Measurements from ENCODE around the gene DHX34. TPM values are rescaled to one million over a fixed set of nuclear protein-coding genes. Genes with fewer than 3 reads are reported as not detected.
A peak's percentile ranks its signal among the peaks of the same experiment; 100 is the strongest.

Gene DHX34
- total and polyA plus RNA-seq, 4 experiments from 2014 or later = 1.7 to 27.3 (median 17.0) TPM

DNA sequence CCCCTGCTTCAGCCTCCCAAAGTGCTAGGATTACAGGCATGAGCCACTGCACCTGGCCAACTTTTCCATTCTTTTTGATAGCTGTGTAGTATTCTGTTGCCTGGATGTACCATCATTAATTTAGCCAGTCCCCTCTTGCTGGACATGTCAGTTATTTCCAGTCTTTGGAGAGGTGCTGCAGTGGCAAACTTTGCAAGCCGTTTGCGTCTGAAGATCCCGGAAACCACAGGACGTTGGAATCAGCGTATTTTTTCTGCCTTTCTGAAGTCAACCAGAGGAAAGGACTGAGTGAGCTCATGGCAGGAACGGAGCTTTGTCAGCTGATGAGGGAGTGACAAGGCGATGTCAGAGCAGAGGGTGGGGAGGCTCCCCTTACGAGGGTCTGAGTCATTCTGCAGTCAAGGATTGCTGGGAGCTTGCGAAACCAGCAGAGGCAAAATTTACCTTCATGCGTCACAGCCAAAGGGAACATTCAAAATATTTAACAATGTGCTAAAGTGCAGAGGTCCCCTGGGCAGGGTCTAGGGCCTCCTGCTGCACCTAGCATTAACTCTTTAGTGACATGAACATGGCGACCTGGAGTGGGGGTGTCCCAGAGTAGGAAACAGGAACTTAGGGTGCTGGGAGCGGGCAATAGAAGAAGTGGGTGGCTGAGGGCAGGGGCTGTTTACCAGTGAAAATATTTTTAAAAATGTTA, 33.8 kb upstream of the DHX34 start:
- H3K4me3 Mint-ChIP-seq = no peak overlapping the region
- ChIA-PET POLR2A (ENCODE audit: partially characterized antibody) (no interaction called here), CTCF (ENCODE audit: partially characterized antibody) (interaction anchor here (2.0 kb wide), 1 partner anchor 76 kb away, joined by 6 read pairs; no protein-coding TSS in a partner anchor)
- intact Hi-C loops (cut with micrococcal nuclease) = no loop called here
- H3K36me3 Mint-ChIP-seq = no peaks in the 10 kb centered on the region
- H3K4me1 Mint-ChIP-seq = peaks cover 0 to 2% (median 0%) of the 10 kb centered on the region in 4 donors
- H3K36me3 ChIP-seq (ENCODE audit: insufficient read depth, low read length) = no peaks in the 10 kb centered on the region
- no peaks in the 10 kb centered on the region for H3K4me1 ChIP-seq (ENCODE audit: insufficient read depth, low read length)
- no peak for DNase-seq
- no peak overlapping the region for H3K27ac ChIP-seq (ENCODE audit: low read depth, low read length)
- no peaks in the 10 kb centered on the region for H3K9me3 ChIP-seq (ENCODE audit: control insufficient read depth in 1 of 2, low read length in 2 of 2)
- H3K9me3 Mint-ChIP-seq = peaks cover 0 to 2% (median 0%) of the 10 kb centered on the region in 8 donors
- H3K27me3 Mint-ChIP-seq = peaks cover 5 to 11% of the 10 kb centered on the region in 2 donors
- no peak overlapping the region for H3K4me3 ChIP-seq (ENCODE audit: low read length in 2 of 2)
- no peaks in the 10 kb centered on the region for H3K27me3 ChIP-seq (ENCODE audit: insufficient read depth, low read length)
- H3K27ac Mint-ChIP-seq = no peak overlapping the region

DNA sequence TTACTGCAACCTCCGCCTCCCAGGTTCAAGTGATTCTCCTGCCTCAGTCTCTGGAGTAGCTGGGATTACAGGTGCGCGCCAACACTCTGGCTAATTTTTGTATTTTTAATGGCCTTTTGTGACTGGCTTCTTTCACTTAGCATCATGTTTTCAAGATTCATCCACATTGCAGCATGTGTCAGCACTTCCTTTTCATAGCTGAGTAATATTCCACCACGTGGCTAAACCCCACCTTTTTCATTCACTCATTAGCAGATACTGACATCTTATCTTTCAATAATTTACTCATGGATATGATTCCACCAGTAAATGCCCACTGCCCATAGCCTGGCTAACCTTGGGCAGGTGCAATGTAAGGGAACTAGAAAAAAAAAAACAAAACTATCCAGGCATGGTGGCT, 32.6 kb upstream of the DHX34 start:
- Histone ChIP-seq H3K27ac (ENCODE audit: low read depth, low read length) (no peak overlapping the region), H3K4me3 (ENCODE audit: low read length in 2 of 2) (no peak overlapping the region), H3K36me3 (ENCODE audit: insufficient read depth, low read length) (no peaks in the 10 kb centered on the region), H3K4me1 (ENCODE audit: insufficient read depth, low read length) (no peaks in the 10 kb centered on the region), H3K9me3 (ENCODE audit: control insufficient read depth in 1 of 2, low read length in 2 of 2) (no peaks in the 10 kb centered on the region), H3K27me3 (ENCODE audit: insufficient read depth, low read length) (no peaks in the 10 kb centered on the region)
- H3K27me3 Mint-ChIP-seq = peaks cover 10 to 18% of the 10 kb centered on the region in 2 donors
- H3K27ac Mint-ChIP-seq = no peak overlapping the region
- intact Hi-C loops (cut with micrococcal nuclease) = no loop called here
- POLR2A ChIA-PET (ENCODE audit: partially characterized antibody) = no interaction called here
- H3K4me3 Mint-ChIP-seq = no peak overlapping the region
- CTCF ChIA-PET (ENCODE audit: partially characterized antibody) = interaction anchor here (1.9 kb wide), 1 partner anchor 20 kb away, joined by 5 read pairs; no protein-coding TSS in a partner anchor
- DNase-seq = no peak
- peaks cover 0 to 2% (median 0%) of the 10 kb centered on the region in 8 donors for H3K9me3 Mint-ChIP-seq
- no peaks in the 10 kb centered on the region for H3K36me3 Mint-ChIP-seq
- H3K4me1 Mint-ChIP-seq = peaks cover 0 to 2% (median 0%) of the 10 kb centered on the region in 4 donors

DNA sequence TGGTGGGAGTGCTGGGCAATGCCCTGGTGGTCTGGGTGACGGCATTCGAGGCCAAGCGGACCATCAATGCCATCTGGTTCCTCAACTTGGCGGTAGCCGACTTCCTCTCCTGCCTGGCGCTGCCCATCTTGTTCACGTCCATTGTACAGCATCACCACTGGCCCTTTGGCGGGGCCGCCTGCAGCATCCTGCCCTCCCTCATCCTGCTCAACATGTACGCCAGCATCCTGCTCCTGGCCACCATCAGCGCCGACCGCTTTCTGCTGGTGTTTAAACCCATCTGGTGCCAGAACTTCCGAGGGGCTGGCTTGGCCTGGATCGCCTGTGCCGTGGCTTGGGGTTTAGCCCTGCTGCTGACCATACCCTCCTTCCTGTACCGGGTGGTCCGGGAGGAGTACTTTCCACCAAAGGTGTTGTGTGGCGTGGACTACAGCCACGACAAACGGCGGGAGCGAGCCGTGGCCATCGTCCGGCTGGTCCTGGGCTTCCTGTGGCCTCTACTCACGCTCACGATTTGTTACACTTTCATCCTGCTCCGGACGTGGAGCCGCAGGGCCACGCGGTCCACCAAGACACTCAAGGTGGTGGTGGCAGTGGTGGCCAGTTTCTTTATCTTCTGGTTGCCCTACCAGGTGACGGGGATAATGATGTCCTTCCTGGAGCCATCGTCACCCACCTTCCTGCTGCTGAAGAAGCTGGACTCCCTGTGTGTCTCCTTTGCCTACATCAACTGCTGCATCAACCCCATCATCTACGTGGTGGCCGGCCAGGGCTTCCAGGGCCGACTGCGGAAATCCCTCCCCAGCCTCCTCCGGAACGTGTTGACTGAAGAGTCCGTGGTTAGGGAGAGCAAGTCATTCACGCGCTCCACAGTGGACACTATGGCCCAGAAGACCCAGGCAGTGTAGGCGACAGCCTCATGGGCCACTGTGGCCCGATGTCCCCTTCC, 28.9 kb upstream of the DHX34 start:
- no peaks in the 10 kb centered on the region for H3K9me3 ChIP-seq (ENCODE audit: control insufficient read depth in 1 of 2, low read length in 2 of 2)
- no peaks in the 10 kb centered on the region for H3K4me1 ChIP-seq (ENCODE audit: insufficient read depth, low read length)
- peaks cover 0 to 2% (median 0%) of the 10 kb centered on the region in 4 donors for H3K4me1 Mint-ChIP-seq
- no peaks in the 10 kb centered on the region for H3K27me3 ChIP-seq (ENCODE audit: insufficient read depth, low read length)
- H3K27ac ChIP-seq (ENCODE audit: low read depth, low read length) = no peak overlapping the region
- CTCF ChIA-PET (ENCODE audit: partially characterized antibody) = no interaction called here
- no peak overlapping the region for H3K27ac Mint-ChIP-seq
- H3K4me3 Mint-ChIP-seq = no peak overlapping the region
- no peaks in the 10 kb centered on the region for H3K36me3 Mint-ChIP-seq
- intact Hi-C loops (cut with micrococcal nuclease) = no loop called here
- peaks cover 0 to 4% (median 0%) of the 10 kb centered on the region in 8 donors for H3K9me3 Mint-ChIP-seq
- DNase-seq = no peak
- peaks cover 15 to 18% of the 10 kb centered on the region in 2 donors for H3K27me3 Mint-ChIP-seq
- POLR2A ChIA-PET (ENCODE audit: partially characterized antibody) = no interaction called here
- no peaks in the 10 kb centered on the region for H3K36me3 ChIP-seq (ENCODE audit: insufficient read depth, low read length)
- H3K4me3 ChIP-seq (ENCODE audit: low read length in 2 of 2) = no peak overlapping the region

DNA sequence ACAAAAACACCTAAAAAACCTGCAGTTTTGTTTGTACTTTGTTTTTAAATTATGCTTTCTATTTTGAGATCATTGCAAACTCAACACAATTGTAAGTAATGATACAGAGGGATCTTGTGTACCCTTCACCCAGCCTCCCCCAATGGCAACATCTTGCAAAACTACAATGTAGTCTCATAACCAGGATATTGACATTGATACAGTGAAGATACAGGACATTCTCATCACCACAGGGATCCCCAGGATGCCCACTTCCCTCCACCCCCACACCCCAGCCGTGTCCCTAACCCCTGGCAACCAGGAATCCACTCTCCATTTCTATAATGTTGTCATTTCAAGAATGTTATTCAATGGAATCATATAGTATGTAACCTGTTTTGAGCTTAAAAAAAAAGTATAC, 27.5 kb upstream of the DHX34 start:
- DNase-seq = no peak
- CTCF ChIA-PET (ENCODE audit: partially characterized antibody) = no interaction called here
- no peaks in the 10 kb centered on the region for H3K27me3 ChIP-seq (ENCODE audit: insufficient read depth, low read length)
- H3K4me3 ChIP-seq (ENCODE audit: low read length in 2 of 2) = no peak overlapping the region
- H3K9me3 ChIP-seq (ENCODE audit: control insufficient read depth in 1 of 2, low read length in 2 of 2) = no peaks in the 10 kb centered on the region
- POLR2A ChIA-PET (ENCODE audit: partially characterized antibody) = no interaction called here
- H3K9me3 Mint-ChIP-seq = peaks cover 0 to 2% (median 0%) of the 10 kb centered on the region in 8 donors
- no peak overlapping the region for H3K27ac ChIP-seq (ENCODE audit: low read depth, low read length)
- intact Hi-C loops (cut with micrococcal nuclease) = no loop called here
- H3K4me3 Mint-ChIP-seq = no peak overlapping the region
- no peaks in the 10 kb centered on the region for H3K4me1 Mint-ChIP-seq
- peaks cover 18 to 20% of the 10 kb centered on the region in 2 donors for H3K27me3 Mint-ChIP-seq
- no peaks in the 10 kb centered on the region for H3K4me1 ChIP-seq (ENCODE audit: insufficient read depth, low read length)
- peak overlapping the region in 1 of 7 donors; percentile 12 for H3K27ac Mint-ChIP-seq
- no peaks in the 10 kb centered on the region for H3K36me3 ChIP-seq (ENCODE audit: insufficient read depth, low read length)
- no peaks in the 10 kb centered on the region for H3K36me3 Mint-ChIP-seq

DNA sequence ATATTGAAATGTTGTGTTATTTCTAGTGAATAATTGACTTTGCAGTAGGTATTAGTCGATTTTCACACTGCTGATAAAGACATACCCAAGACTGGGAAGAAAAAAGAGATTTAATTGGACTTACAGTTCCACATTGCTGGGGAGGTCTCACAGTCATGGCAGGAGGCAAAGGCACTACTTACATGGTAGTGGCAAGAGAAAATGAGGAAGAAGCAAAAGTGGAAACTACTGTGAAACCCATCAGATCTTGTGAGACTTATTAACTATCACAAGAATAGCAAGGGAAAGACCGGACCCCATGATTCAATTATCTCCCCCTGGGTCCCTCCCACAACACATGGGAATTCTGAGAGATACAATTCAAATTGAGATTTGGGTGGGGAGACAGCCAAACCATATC, 27.1 kb upstream of the DHX34 start:
- POLR2A ChIA-PET (ENCODE audit: partially characterized antibody) = no interaction called here
- H3K27ac ChIP-seq (ENCODE audit: low read depth, low read length) = no peak overlapping the region
- no peak for DNase-seq
- no peak overlapping the region for H3K4me3 Mint-ChIP-seq
- H3K4me3 ChIP-seq (ENCODE audit: low read length in 2 of 2) = no peak overlapping the region
- no peaks in the 10 kb centered on the region for H3K36me3 Mint-ChIP-seq
- H3K4me1 Mint-ChIP-seq = no peaks in the 10 kb centered on the region
- no peaks in the 10 kb centered on the region for H3K36me3 ChIP-seq (ENCODE audit: insufficient read depth, low read length)
- peaks cover 0 to 2% (median 0%) of the 10 kb centered on the region in 8 donors for H3K9me3 Mint-ChIP-seq
- peaks cover 18 to 20% of the 10 kb centered on the region in 2 donors for H3K27me3 Mint-ChIP-seq
- no peaks in the 10 kb centered on the region for H3K4me1 ChIP-seq (ENCODE audit: insufficient read depth, low read length)
- no peaks in the 10 kb centered on the region for H3K9me3 ChIP-seq (ENCODE audit: control insufficient read depth in 1 of 2, low read length in 2 of 2)
- CTCF ChIA-PET (ENCODE audit: partially characterized antibody) = no interaction called here
- peak overlapping the region in 1 of 7 donors; percentile 12 for H3K27ac Mint-ChIP-seq
- intact Hi-C loops (cut with micrococcal nuclease) = no loop called here
- H3K27me3 ChIP-seq (ENCODE audit: insufficient read depth, low read length) = no peaks in the 10 kb centered on the region

DNA sequence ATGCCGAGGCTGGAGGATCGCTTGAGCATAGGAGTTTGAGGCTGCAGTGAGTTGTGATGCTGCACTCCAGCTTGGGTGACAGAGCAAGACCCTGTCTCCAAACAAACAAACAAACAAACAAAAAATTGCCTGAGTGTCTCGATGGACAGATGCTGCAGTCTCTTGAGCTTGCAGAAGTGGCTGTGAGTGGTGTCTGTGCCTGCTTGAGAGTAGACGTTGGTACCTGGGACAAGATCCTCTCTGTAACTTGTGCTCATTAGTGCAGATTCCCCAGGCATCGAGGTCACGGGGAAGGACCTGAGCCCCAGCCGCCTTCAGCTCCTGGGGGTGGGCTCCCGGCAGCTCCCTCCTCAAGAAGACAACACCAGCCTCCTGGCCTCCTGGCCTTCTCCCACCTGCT, 25.7 kb upstream of the DHX34 start:
- Mint-ChIP-seq H3K27ac (no peak overlapping the region), H3K4me3 (no peak overlapping the region), H3K36me3 (no peaks in the 10 kb centered on the region), H3K27me3 (peaks cover 18 to 19% of the 10 kb centered on the region in 2 donors), H3K4me1 (no peaks in the 10 kb centered on the region), H3K9me3 (peaks cover 0 to 2% (median 0%) of the 10 kb centered on the region in 8 donors)
- H3K4me1 ChIP-seq (ENCODE audit: insufficient read depth, low read length) = no peaks in the 10 kb centered on the region
- no peak overlapping the region for H3K27ac ChIP-seq (ENCODE audit: low read depth, low read length)
- no peaks in the 10 kb centered on the region for H3K36me3 ChIP-seq (ENCODE audit: insufficient read depth, low read length)
- intact Hi-C loops (cut with micrococcal nuclease) = no loop called here
- POLR2A ChIA-PET (ENCODE audit: partially characterized antibody) = no interaction called here
- CTCF ChIA-PET (ENCODE audit: partially characterized antibody) = no interaction called here
- H3K27me3 ChIP-seq (ENCODE audit: insufficient read depth, low read length) = no peaks in the 10 kb centered on the region
- DNase-seq = no peak
- no peaks in the 10 kb centered on the region for H3K9me3 ChIP-seq (ENCODE audit: control insufficient read depth in 1 of 2, low read length in 2 of 2)
- no peak overlapping the region for H3K4me3 ChIP-seq (ENCODE audit: low read length in 2 of 2)

DNA sequence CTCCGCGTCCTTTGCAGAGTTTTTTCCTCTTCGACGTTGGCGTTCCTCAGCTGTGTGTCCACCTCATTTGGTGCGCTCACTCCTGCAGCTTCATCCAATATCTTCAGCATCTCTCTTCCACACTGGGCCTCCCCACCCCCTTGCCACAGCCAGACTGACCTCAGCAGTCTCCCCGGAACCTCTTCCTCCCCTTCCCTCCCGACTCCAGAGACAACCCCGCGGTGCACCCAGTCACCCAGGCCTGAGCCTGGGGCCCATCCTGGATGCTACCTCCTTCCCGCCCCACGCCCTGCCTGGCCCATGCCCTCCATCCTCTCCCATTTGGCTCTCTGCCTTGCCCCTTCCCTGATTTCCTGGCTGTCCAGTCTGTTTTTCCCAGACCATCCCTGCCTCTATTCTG, 25.2 kb upstream of the DHX34 start:
- POLR2A ChIA-PET (ENCODE audit: partially characterized antibody) = no interaction called here
- Histone ChIP-seq H3K27me3 (ENCODE audit: insufficient read depth, low read length) (no peaks in the 10 kb centered on the region), H3K27ac (ENCODE audit: low read depth, low read length) (no peak overlapping the region), H3K9me3 (ENCODE audit: control insufficient read depth in 1 of 2, low read length in 2 of 2) (no peaks in the 10 kb centered on the region), H3K4me3 (ENCODE audit: low read length in 2 of 2) (no peak overlapping the region), H3K4me1 (ENCODE audit: insufficient read depth, low read length) (no peaks in the 10 kb centered on the region), H3K36me3 (ENCODE audit: insufficient read depth, low read length) (no peaks in the 10 kb centered on the region)
- CTCF ChIA-PET (ENCODE audit: partially characterized antibody) = no interaction called here
- Mint-ChIP-seq H3K27me3 (peaks cover 18% of the 10 kb centered on the region in 2 donors), H3K4me3 (no peak overlapping the region), H3K4me1 (no peaks in the 10 kb centered on the region), H3K27ac (no peak overlapping the region), H3K9me3 (peaks cover 0 to 2% (median 0%) of the 10 kb centered on the region in 8 donors), H3K36me3 (no peaks in the 10 kb centered on the region)
- DNase-seq = no peak
- intact Hi-C loops (cut with micrococcal nuclease) = no loop called here
